ENCODE data around the gene IFNE. TPM values are rescaled to one million over a fixed set of nuclear protein-coding genes. Genes with fewer than 3 reads are reported as not detected.
"Not testable (repeated sequence)": the region's sequence is repeated elsewhere in the genome, so short reads cannot be mapped to it uniquely, and the experiment has no call there.

Gene IFNE
- total RNA-seq, 1 experiment from 2014 or later, result not detected

- Histone ChIP-seq H2BK5ac (ENCODE audit: insufficient read length, low read length) (no peak within 1 kb of the TSS), H2BK120ac (ENCODE audit: low read depth, low read length, poor library complexity, severe bottlenecking) (no peak within 1 kb of the TSS), H3K79me1 (ENCODE audit: insufficient read depth, low read depth, low read length, poor library complexity, severe bottlenecking) (no peaks in the 10 kb centered on the region), H3K9me3 (ENCODE audit: control insufficient read depth, low read depth, low read length) (no peaks in the 10 kb centered on the region), H2BK12ac (ENCODE audit: insufficient read length, low read depth, low read length) (no peak within 1 kb of the TSS), H3K23me2 (ENCODE audit: insufficient read length, low read depth, low read length, poor library complexity, severe bottlenecking) (no peaks in the 10 kb centered on the region), H2AFZ (ENCODE audit: low read length) (no peak within 1 kb of the TSS), H4K8ac (replicated peaks; ENCODE audit: insufficient read length, low read depth, low read length) (no peak within 1 kb of the TSS), H3K79me2 (ENCODE audit: insufficient read depth, low read length) (no peaks in the 10 kb centered on the region), H3K27ac (ENCODE audit: insufficient read length, low read depth, low read length) (no peak within 1 kb of the TSS), H3K23ac (ENCODE audit: insufficient read length, low read depth, low read length) (no peak within 1 kb of the TSS), H3K4ac (ENCODE audit: low read depth, low read length) (no peak within 1 kb of the TSS), H3K9ac (ENCODE audit: extremely low read depth, insufficient read length, low read length) (no peak within 1 kb of the TSS), H4K20me1 (ENCODE audit: control insufficient read depth, insufficient read depth, insufficient read length) (no peaks in the 10 kb centered on the region), H3T11ph (ENCODE audit: low read length) (no peak within 1 kb of the TSS), H3K18ac (ENCODE audit: insufficient read length, low read depth, low read length) (no peak within 1 kb of the TSS), H4K5ac (ENCODE audit: insufficient read length, low read depth, low read length) (no peak within 1 kb of the TSS), H2BK15ac (ENCODE audit: low read depth, low read length) (no peak within 1 kb of the TSS), H3K14ac (ENCODE audit: insufficient read depth, low read length) (no peak within 1 kb of the TSS), H3K4me1 (ENCODE audit: insufficient read depth, low read length) (no peaks in the 10 kb centered on the region), H3K27me3 (ENCODE audit: insufficient read depth, low read length) (no peaks in the 10 kb centered on the region), H3K4me2 (ENCODE audit: insufficient read depth, insufficient read length, low read length) (no peak within 1 kb of the TSS), H3K56ac (ENCODE audit: insufficient read length, low read depth, low read length) (no peak within 1 kb of the TSS), H2BK20ac (ENCODE audit: low read depth, low read length, poor library complexity, severe bottlenecking) (no peak within 1 kb of the TSS), H4K91ac (ENCODE audit: insufficient read length, low read depth, low read length) (no peak within 1 kb of the TSS), H2AK5ac (ENCODE audit: insufficient read length, low read length) (no peak within 1 kb of the TSS)
- H3K36me3 Mint-ChIP-seq (ENCODE audit: insufficient read depth in 1 of 3, low read depth in 3 of 3), result no peaks in the 10 kb centered on the region
- DNase-seq, result no peak
- H3K27me3 Mint-ChIP-seq (ENCODE audit: low read depth), result no peaks in the 10 kb centered on the region
- H3K9me3 Mint-ChIP-seq, result peaks cover 0 to 12% of the 10 kb centered on the region in 2 experiments; a peak in 4 of 5 replicates
- TF ChIP-seq CTCF (conservative IDR thresholded peaks at IDR 0.05), result no peak
- no CpG with 5 or more reads among the region's 4 CpGs for WGBS (ENCODE audit: extremely low coverage, insufficient read length, low lambda C conversion rate)
- no peaks in the 10 kb centered on the region for H3K4me1 Mint-ChIP-seq
- no peak within 1 kb of the TSS for H3K27ac Mint-ChIP-seq
- H3K4me3 Mint-ChIP-seq, result no peak within 1 kb of the TSS
Observed at GRCh38 chr9:21440139-21440538, 42.0 kb downstream of the IFNE start, which contains the start of gene IFNA1. IFNA1 (plus strand) TSS chr9:21440439; CDS start chr9:21440508, 69 bp downstream.

GRCh38 chr9:21435015-21435383 lies 47.1 kb downstream of the IFNE start:
- not testable (repeated sequence) for H3K9me3 Mint-ChIP-seq; H3K4me3 Mint-ChIP-seq; H3K4me2 ChIP-seq (ENCODE audit: insufficient read depth, insufficient read length, low read length); H2BK5ac ChIP-seq (ENCODE audit: insufficient read length, low read length); H3K9me3 ChIP-seq (ENCODE audit: control insufficient read depth, low read depth, low read length); H3K79me1 ChIP-seq (ENCODE audit: insufficient read depth, low read depth, low read length, poor library complexity, severe bottlenecking); H3K9ac ChIP-seq (ENCODE audit: extremely low read depth, insufficient read length, low read length); H3K79me2 ChIP-seq (ENCODE audit: insufficient read depth, low read length); H3K4me1 ChIP-seq (ENCODE audit: insufficient read depth, low read length); H3K18ac ChIP-seq (ENCODE audit: insufficient read length, low read depth, low read length); H4K91ac ChIP-seq (ENCODE audit: insufficient read length, low read depth, low read length); H3K4ac ChIP-seq (ENCODE audit: low read depth, low read length); H3K36me3 Mint-ChIP-seq (ENCODE audit: insufficient read depth in 1 of 3, low read depth in 3 of 3); H4K8ac ChIP-seq (replicated peaks; ENCODE audit: insufficient read length, low read depth, low read length); H2BK20ac ChIP-seq (ENCODE audit: low read depth, low read length, poor library complexity, severe bottlenecking); H3K27ac Mint-ChIP-seq; H3K23ac ChIP-seq (ENCODE audit: insufficient read length, low read depth, low read length); H4K20me1 ChIP-seq (ENCODE audit: control insufficient read depth, insufficient read depth, insufficient read length); H3K56ac ChIP-seq (ENCODE audit: insufficient read length, low read depth, low read length); H3K4me1 Mint-ChIP-seq; DNase-seq; H2BK12ac ChIP-seq (ENCODE audit: insufficient read length, low read depth, low read length); H2BK120ac ChIP-seq (ENCODE audit: low read depth, low read length, poor library complexity, severe bottlenecking); H2BK15ac ChIP-seq (ENCODE audit: low read depth, low read length); H3K23me2 ChIP-seq (ENCODE audit: insufficient read length, low read depth, low read length, poor library complexity, severe bottlenecking); H3T11ph ChIP-seq (ENCODE audit: low read length); H4K5ac ChIP-seq (ENCODE audit: insufficient read length, low read depth, low read length); H3K14ac ChIP-seq (ENCODE audit: insufficient read depth, low read length); H2AFZ ChIP-seq (ENCODE audit: low read length); H2AK5ac ChIP-seq (ENCODE audit: insufficient read length, low read length); H3K27me3 ChIP-seq (ENCODE audit: insufficient read depth, low read length); H3K27ac ChIP-seq (ENCODE audit: insufficient read length, low read depth, low read length); H3K27me3 Mint-ChIP-seq (ENCODE audit: low read depth)
- WGBS (ENCODE audit: extremely low coverage, insufficient read length, low lambda C conversion rate), result no CpG with 5 or more reads among the region's 7 CpGs
